GM18907 (cell line): ENCODE measurements around the gene GFI1B.
"Not testable (repeated sequence)": the region's sequence is repeated elsewhere in the genome, so short reads cannot be mapped to it uniquely, and the experiment has no call there.

Source experiments
- ATAC-seq: cut with Tn5 transposase; IDR thresholded peaks from one replicate; pipeline ENCODE4 v1.9.1; 2021; ENCODE audit warnings: mild to moderate bottlenecking, moderate library complexity; ENCODE audit not compliant: unreplicated experiment

GFI1B gene

DNA sequence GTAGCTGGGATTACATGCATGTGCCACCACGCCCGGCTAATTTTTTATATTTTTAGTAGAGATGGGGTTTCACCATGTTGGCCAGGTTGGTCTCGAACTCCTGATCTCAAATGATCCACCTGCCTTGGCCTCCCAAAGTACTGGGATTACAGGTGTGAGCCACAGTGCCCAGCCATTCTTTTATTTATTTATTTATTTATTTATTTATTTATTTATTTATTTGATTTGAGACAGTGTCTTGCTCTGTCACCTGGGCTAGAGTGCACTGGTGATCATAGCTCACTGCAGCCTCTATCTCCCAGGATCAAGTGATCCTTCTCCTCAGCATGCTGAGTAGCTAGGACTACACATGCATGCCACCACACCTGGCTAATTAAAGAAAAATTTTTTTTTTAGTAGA, 10.6 kb upstream of the GFI1B start:
- ATAC-seq: not testable (repeated sequence)

DNA sequence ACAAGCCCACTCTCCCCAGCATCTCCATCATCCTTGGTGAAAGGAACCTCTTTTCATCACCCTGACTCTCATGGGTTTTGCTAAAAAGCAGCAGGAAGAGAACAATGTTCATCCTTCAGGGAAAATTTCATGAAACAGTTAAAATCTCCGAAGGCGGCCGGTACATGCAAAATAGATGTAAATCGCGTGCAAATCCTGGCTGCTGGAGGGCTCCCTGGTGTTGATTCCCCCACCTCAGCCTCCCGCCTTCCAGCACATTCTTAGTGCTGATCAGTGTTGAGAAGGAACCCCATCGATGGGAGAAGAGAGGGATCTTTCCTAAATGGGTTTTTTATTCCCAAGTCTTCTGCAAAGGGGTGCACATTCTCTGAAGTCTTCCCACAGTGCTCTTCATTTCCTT, 8.7 kb upstream of the GFI1B start:
- no peak for ATAC-seq

DNA sequence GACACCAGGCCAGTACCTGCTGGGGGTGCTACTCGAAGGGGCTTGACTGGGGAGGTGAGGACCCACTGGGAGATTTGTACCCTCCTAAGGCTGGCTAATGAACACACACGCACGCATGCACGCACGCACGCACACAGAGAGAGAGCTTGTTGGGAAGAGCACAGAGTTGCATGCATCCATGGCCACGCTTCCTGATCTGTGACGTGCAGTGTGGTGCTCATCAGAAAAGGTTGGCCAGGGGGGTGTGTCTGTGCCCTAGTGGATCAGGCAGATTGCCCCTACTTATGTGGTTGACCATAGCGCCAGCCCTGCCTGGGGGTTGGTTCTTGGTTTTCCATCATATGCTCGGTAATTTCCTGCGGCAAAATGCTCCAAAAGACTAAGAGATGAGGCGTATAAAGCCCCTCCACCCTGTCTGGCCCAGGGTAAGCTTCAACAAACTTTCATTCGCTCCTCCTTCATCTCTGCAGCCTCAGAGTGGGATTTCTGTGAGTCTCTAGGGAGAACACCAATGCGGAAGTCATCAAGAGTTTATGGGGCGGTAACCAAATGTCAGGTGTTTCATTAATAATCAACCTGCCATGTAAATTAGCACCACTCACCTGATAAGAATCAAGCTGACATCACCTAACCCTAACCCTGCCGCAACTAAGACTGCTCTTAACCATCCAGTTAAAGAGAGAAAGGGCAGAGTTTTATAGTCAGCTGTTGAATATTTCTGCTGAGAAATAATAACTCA, 8.0 kb upstream of the GFI1B start:
- ATAC-seq: no peak

DNA sequence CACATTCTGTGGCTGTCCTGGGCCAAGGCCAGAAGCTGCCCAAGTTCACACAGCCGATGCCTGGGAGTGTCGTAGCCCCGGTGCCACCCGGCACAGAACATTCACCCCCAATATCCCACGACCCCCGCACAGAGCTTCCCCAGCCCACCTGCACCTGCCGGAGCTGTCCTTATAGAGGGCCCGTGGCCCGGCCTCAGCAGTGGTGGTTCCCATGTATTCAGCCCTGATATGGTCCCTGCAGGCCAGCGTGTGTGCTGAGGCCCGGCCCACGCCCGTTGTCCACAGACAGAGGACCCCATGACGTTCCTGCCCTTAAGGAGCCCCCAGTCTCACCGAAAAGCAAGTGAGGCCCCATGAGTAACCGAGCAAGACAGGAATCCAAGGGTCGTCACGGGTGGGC, 5.3 kb upstream of the GFI1B start:
- ATAC-seq: no peak

- no peak for ATAC-seq
These were observed 4.8 kb upstream of the GFI1B start for GRCh38 chr9:132973713-132974112.

- ATAC-seq: no peak
These were observed 2.5 kb upstream of the GFI1B start for GRCh38 chr9:132975961-132976360.

DNA sequence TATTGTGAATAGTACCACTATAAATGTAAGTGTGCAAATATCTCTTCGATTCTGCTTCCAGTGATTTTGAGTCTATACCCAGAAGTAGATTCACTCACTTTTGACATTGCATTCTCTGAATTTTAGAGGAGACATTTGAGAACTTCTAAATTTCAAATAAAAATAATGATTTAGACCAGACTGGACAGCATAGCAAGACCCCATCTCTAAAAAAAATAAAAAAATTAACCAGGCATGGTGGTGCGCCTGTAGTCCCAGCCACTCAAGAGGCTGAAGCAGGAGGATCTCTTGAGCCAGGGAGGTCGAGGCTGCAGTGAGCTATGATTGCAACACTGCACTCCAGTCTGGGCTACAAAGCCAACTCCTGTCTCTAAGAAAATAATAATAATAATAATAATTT, 1.9 kb upstream of the GFI1B start:
- ATAC-seq: no peak

- ATAC-seq: no peak
These were observed 413 bp upstream of the GFI1B start for GRCh38 chr9:132978112-132978450.

DNA sequence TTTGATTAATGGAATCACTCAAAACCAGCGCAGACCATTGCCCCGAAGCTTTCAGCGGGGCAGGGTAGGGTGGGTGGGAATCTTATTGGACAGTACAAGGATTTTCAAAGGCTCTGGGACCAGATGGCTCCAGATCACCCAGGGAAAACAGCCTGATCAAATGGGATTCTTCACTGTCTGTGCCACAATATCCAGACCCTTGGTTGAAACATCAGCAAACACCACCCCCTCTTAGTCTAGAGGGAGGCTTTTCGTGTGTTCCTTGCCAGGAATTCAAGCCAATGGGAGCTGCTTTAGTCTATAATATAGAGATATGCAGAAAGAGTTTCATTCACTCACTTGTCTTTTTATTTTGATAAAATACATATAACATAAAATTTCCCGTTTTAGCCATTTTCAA, 1.7 kb downstream of the GFI1B start:
- ATAC-seq: no peak

- peak; percentile 42 for ATAC-seq
These were observed 4.0 kb downstream of the GFI1B start for GRCh38 chr9:132982458-132982857.

DNA sequence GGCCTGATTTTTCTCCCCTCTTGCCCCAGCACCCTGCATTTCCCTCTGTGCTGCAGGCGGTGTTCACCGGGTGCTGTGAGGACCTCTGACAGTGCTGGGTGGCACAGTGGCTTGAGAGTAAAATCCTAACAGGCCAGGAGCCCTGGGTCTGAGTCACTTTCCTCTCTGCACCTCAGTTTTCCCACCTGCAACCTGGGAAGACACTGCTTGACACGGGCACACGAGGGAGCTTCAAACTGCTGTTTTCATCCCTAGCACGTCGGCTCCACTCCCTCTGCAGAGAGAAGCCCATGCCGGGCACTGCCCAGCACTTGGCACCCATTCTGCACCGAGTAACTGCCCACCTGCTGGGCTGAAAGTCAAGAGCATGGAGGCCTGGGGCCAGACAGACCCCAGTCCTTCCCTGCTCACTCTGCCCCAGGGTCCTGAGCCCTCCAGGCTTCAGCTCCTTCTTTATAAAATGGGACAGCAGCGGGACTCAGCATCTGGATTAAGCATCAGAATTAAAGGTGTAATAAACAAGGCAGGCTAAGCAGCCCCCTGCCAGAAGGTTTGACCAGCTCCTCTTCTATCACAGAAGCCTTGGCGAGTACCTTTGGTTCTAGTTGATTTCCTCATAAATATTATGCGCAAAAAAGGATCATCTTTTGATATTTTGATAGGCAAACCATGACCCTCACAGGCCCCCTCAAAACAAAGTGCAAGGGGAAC, 5.2 kb downstream of the GFI1B start:
- ATAC-seq: no peak

GRCh38 chr9:132984202-132985070, 5.9 kb downstream of the GFI1B start:
- no peak for ATAC-seq

DNA sequence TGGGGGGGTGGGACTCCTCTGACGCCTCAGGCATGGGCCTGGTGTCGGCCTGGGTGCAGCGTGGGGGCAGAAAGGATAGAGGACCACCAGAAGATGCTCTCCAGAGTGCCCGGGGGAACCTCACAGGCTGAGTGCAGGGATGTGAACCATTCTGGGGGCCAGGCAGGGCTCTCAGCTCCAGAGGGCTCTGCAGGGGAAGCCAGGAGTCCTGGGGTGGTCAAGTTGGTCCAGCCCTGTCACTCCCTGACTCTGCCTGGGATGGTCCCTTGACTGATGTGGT, 6.5 kb downstream of the GFI1B start:
- no peak for ATAC-seq

DNA sequence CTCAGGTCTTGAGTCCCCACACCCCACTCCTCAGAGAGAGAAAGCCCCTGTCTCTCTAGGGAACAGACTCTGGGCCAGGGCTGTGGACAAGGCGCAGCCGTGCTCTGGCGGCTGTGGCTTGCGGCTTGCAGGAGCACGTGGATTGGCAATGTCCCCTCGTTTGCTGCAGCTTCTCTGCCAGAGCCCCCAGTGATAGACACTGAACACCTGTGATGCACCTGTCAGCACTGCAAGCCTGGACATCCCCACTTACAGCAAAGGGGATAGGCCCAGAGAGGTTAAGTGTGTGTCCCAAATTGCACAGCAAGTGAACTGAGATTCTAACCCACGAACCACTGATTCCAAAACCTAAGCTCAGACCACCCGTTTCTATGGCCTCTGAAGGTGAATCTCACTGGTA, 7.0 kb downstream of the GFI1B start:
- no peak for ATAC-seq

- no peak for ATAC-seq
These were observed 7.6 kb downstream of the GFI1B start for GRCh38 chr9:132986114-132986513.

GRCh38 chr9:132986640-132987620, 8.4 kb downstream of the GFI1B start:
- no peak for ATAC-seq

GRCh38 chr9:132988244-132989013, 9.9 kb downstream of the GFI1B start:
- no peak for ATAC-seq

DNA sequence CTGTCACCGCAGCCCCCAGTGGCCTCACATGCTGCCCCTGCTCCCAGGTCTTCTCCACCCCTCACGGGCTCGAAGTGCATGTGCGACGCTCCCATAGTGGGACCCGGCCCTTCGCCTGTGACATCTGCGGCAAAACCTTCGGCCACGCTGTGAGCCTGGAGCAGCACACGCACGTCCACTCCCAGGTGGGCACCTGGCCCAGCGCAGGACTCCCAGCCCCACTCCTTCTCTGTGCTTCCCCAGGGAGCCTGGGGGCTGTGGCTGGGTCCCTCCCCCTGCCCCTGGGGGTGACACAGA, 10.5 kb downstream of the GFI1B start:
- no peak for ATAC-seq

DNA sequence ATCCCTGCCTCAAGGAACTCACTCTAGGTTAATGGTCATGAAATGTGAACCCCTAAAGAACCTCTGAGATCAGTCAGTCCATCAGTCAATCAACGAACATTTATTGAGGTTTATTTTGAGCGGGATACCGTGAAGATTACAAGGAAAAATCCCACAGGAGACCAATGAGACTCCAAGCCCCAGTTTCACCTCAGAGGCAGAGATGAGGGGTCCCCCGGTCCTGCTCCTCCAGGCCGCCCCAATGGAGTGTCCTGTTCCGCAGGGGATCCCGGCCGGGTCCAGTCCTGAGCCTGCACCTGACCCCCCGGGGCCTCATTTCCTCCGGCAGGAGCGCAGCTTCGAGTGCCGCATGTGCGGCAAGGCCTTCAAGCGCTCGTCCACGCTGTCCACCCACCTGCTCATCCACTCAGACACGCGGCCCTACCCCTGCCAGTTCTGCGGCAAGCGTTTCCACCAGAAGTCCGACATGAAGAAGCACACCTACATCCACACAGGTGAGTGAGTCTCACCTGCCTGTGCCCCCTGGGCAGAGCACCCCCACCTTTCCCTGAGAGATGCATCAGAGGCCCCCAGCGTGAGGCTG, 11.0 kb downstream of the GFI1B start:
- no peak for ATAC-seq

GRCh38 chr9:132989998-132990557, 11.6 kb downstream of the GFI1B start:
- not testable (repeated sequence) for ATAC-seq
